A549 (cell line): ENCODE results near the gene RNF123. TPM values are rescaled to one million over a fixed set of nuclear protein-coding genes. Genes with fewer than 3 reads are reported as not detected.

ENCODE experiments used
- ATAC-seq, 2 experiments: fragments of 200-7000 bp in 1 of 2; fragments of >200 bp in 1 of 2; cut with Nextera tagmentation in 1 of 2; cut with Tn5 transposase in 1 of 2; 3 replicates each; pipeline versions ENCODE4 v1.8.0 to v1.9.1; 2018 to 2020; ENCODE audit warnings: mild to moderate bottlenecking in 1 of 2, moderate library complexity in 1 of 2
- CTCF ChIA-PET: fragments of 300-600 bp; sonication (Branson Sonifier 250); formaldehyde crosslinking; extraction: SDS; loops from one replicate; lab custom pipeline; 2021; ENCODE audit warnings: antibody characterized with exemption, inconsistent platforms; lab: Yijun Ruan, JAX
- POLR2A ChIA-PET: fragments of 350-600 bp; formaldehyde crosslinking; extraction: SDS; loops from one replicate; lab custom pipeline; 2021; ENCODE audit warnings: antibody characterized with exemption, inconsistent platforms; lab: Yijun Ruan, JAX
- DNase-seq, 2 experiments: peaks; one replicate each; pipeline versions ENCODE4 v3.0.0 to v3.0.0-alpha.2; 2011 to 2016; ENCODE audit warnings: low read depth in 1 of 2, low spot score in 1 of 2
- FAIRE-seq: peaks from 2 replicates; lab custom pipeline; 2011; peaks lifted over from hg19 to GRCh38; lab: Jason Lieb, UNC
- H3K27ac ChIP-seq, 2 experiments: fragments of >200 bp; sonication (Bioruptor Twin); formaldehyde crosslinking; 3 replicates each; pipeline ENCODE4 v1.5.1; 2016 to 2017
- H3K4me1 ChIP-seq: fragments of >200 bp; sonication (Bioruptor Twin); formaldehyde crosslinking; 3 replicates; pipeline ENCODE4 v1.6.1; 2016
- H3K4me2 ChIP-seq: fragments of >200 bp; sonication (Bioruptor Twin); formaldehyde crosslinking; 3 replicates; pipeline ENCODE4 v1.6.1; 2016
- H3K4me3 ChIP-seq: fragments of >200 bp; sonication (Bioruptor Twin); formaldehyde crosslinking; 3 replicates; pipeline ENCODE4 v1.5.1; 2016
- H3K9me3 ChIP-seq: fragments of >200 bp; sonication (Bioruptor Twin); formaldehyde crosslinking; 3 replicates; pipeline ENCODE4 v1.6.1; 2016
- ATOH8 ChIP-seq: fragments of 250-450 bp; sonication (Bioruptor Pico); IDR thresholded peaks from 2 replicates; pipeline ENCODE4 v1.5.0; 2020; ENCODE audit warnings: low read depth, mild to moderate bottlenecking, moderate library complexity
- BHLHE40 ChIP-seq: IDR thresholded peaks from 2 replicates; pipeline ENCODE4 v1.6.1; 2012; ENCODE audit warnings: low read depth, low read length, inconsistent platforms
- CBX8 ChIP-seq: fragments of 200-600 bp; sonication (generic); IDR thresholded peaks from 2 replicates; pipeline ENCODE4 v1.6.1; 2016
- CEBPB ChIP-seq, 2 experiments: fragments of >200 bp in 1 of 2; sonication (Bioruptor Twin) in 1 of 2; formaldehyde crosslinking in 1 of 2; IDR thresholded peaks; 2 replicates each; pipeline ENCODE4 v1.6.1; 2012 to 2016
- CHD2 ChIP-seq: fragments of 150-350 bp; IDR thresholded peaks from 2 replicates; pipeline ENCODE4 v1.6.1; 2014; ENCODE audit warnings: low read length; ENCODE audit not compliant: partially characterized antibody
- EHF ChIP-seq: fragments of 250-450 bp; sonication (Bioruptor Pico); IDR thresholded peaks from 2 replicates; pipeline ENCODE4 v1.5.0; 2020; ENCODE audit warnings: mild to moderate bottlenecking
- EHMT2 ChIP-seq: fragments of 200-600 bp; sonication (generic); IDR thresholded peaks from 2 replicates; pipeline ENCODE4 v1.6.1; 2016; ENCODE audit warnings: antibody characterized with exemption, low read depth, mild to moderate bottlenecking, moderate library complexity
- ELK1 ChIP-seq: fragments of 150-350 bp; IDR thresholded peaks from 2 replicates; pipeline ENCODE4 v1.6.1; 2014; ENCODE audit warnings: low read depth, mild to moderate bottlenecking, low read length
- FOSL2 ChIP-seq, 2 experiments: fragments of 450-650 bp in 1 of 2; fragments of >200 bp in 1 of 2; sonication (Bioruptor Twin) in 1 of 2; formaldehyde crosslinking; IDR thresholded peaks; 2 replicates each; pipeline versions ENCODE4 v1.5.0 to v1.6.1; 2016 to 2020; ENCODE audit warnings: mild to moderate bottlenecking in 1 of 2, moderate library complexity in 1 of 2
- FOXS1 ChIP-seq: fragments of 250-450 bp; sonication (Bioruptor Pico); IDR thresholded peaks from 2 replicates; pipeline ENCODE4 v1.5.0; 2020; ENCODE audit warnings: mild to moderate bottlenecking, moderate library complexity
- HDAC2 ChIP-seq: fragments of 200-600 bp; sonication (generic); IDR thresholded peaks from 2 replicates; pipeline ENCODE4 v1.6.1; 2016
- HEYL ChIP-seq: fragments of 250-450 bp; sonication (Bioruptor Pico); IDR thresholded peaks from 2 replicates; pipeline ENCODE4 v1.8.0; 2021; ENCODE audit warnings: mild to moderate bottlenecking, moderate library complexity
- HOXB13 ChIP-seq: fragments of 250-450 bp; sonication (Bioruptor Pico); IDR thresholded peaks from 2 replicates; pipeline ENCODE4 v1.5.0; 2020; ENCODE audit warnings: low read depth, mild to moderate bottlenecking, moderate library complexity
- HOXB5 ChIP-seq: fragments of 250-450 bp; sonication (Bioruptor Pico); IDR thresholded peaks from 2 replicates; pipeline ENCODE4 v1.5.0; 2020; ENCODE audit warnings: mild to moderate bottlenecking, moderate library complexity
- KDM1A ChIP-seq: fragments of 200-600 bp; sonication (generic); IDR thresholded peaks from 2 replicates; pipeline ENCODE4 v1.6.1; 2016; ENCODE audit warnings: low read depth, mild to moderate bottlenecking
- MAZ ChIP-seq: fragments of 150-350 bp; IDR thresholded peaks from 2 replicates; pipeline ENCODE4 v1.6.1; 2014; ENCODE audit warnings: antibody characterized with exemption, low read depth, low read length, borderline replicate concordance
- NPAS2 ChIP-seq: fragments of 250-450 bp; sonication (Bioruptor Pico); IDR thresholded peaks from 2 replicates; pipeline ENCODE4 v1.8.0; 2022; ENCODE audit warnings: mild to moderate bottlenecking, moderate library complexity, borderline replicate concordance
- NR3C1 ChIP-seq: fragments of >200 bp; sonication (Bioruptor Twin); formaldehyde crosslinking; IDR thresholded peaks from 3 replicates; pipeline ENCODE4 v1.6.1; 2017
- PHF8 ChIP-seq: fragments of 200-600 bp; sonication (generic); IDR thresholded peaks from 2 replicates; pipeline ENCODE4 v1.6.1; 2016; ENCODE audit warnings: low read depth, mild to moderate bottlenecking, antibody characterized with exemption, moderate library complexity, borderline replicate concordance
- POLR2A ChIP-seq: IDR thresholded peaks from 2 replicates; pipeline ENCODE4 v1.6.1; 2012; ENCODE audit warnings: mild to moderate bottlenecking, low read length
- POLR2AphosphoS2 ChIP-seq: conservative IDR thresholded peaks from 2 replicates; pipeline ENCODE4 v1.6.1; 2012; ENCODE audit warnings: low read length, improper control_type of control experiment, inconsistent platforms
- RAD21 ChIP-seq, 2 experiments: fragments of >200 bp in 1 of 2; sonication (Bioruptor Twin) in 1 of 2; formaldehyde crosslinking in 1 of 2; IDR thresholded peaks in 1 of 2; conservative IDR thresholded peaks in 1 of 2; 2 replicates in 1 of 2; 3 replicates in 1 of 2; pipeline ENCODE4 v1.6.1; 2012 to 2018; ENCODE audit warnings: inconsistent platforms in 1 of 2
- RARB ChIP-seq: fragments of 250-450 bp; sonication (Bioruptor Pico); IDR thresholded peaks from 2 replicates; pipeline ENCODE4 v1.8.0; 2021; ENCODE audit warnings: mild to moderate bottlenecking, moderate library complexity
- RNF2 ChIP-seq: fragments of 200-600 bp; sonication (generic); IDR thresholded peaks from 2 replicates; pipeline ENCODE4 v1.6.1; 2016; ENCODE audit warnings: low read depth, mild to moderate bottlenecking, antibody characterized with exemption, moderate library complexity, borderline replicate concordance
- SMC3 ChIP-seq: fragments of >200 bp; sonication (Bioruptor Twin); formaldehyde crosslinking; IDR thresholded peaks from 3 replicates; pipeline ENCODE4 v1.6.1; 2018; ENCODE audit warnings: inconsistent platforms
- TP53 ChIP-seq: fragments of 250-450 bp; sonication (Bioruptor Pico); IDR thresholded peaks from 2 replicates; pipeline ENCODE4 v1.5.0; 2021; ENCODE audit warnings: mild to moderate bottlenecking, moderate library complexity
- WGBS: methylation state at CpG from one replicate; pipeline ENCODE4 v1.1.6; 2017; ENCODE audit errors: missing lambda C conversion rate; 5-methylcytosine and 5-hydroxymethylcytosine counted together
- polyA plus RNA-seq, 4 experiments: library from polyadenylated mRNA; depleted of rRNA in 3 of 4; stranded (reverse); fragments of >200 nt; fragmentation: RNase III in 1 of 4; extraction: RNeasy Plus Mini Kit Qiagen cat#74134 plus additional on column Dnase treatment in 1 of 4; gene quantifications; 2 replicates in 3 of 4; 3 replicates in 1 of 4; pipeline ENCODE4 v1.2.3, GENCODE V29; 2011 to 2017
- TF ChIP-seq, protein P1 (sequence below): fragments of 250-450 bp; sonication (Bioruptor Pico); IDR thresholded peaks from 2 replicates; pipeline ENCODE4 v1.5.0; 2021; ENCODE audit warnings: mild to moderate bottlenecking, moderate library complexity, borderline replicate concordance

The RNF123 gene
- polyA plus RNA-seq, 2 of the 4 experiments (the other 2 are of a cell fraction), result 14.4 to 16.0 TPM

DNA sequence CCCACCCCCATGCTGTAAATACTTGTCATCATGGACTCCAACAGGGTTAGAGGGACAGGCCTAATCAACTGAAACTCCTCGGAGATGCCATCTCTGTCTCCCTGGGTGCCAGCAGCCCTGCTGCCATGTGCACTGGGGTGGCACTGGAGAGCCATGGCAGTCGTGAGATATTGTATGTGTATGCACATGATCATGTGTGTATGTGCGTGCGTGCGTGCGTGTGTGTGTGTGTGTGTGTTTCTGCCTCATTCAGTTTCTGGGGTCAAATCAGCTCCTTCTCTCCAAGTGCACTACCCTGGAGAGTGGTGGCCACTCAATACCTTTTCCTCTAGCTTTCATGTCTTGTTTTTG, 18.4 kb upstream of the RNF123 start:
- DNase-seq (no peak), FAIRE-seq (no peak), ATAC-seq (no peak)
- CTCF ChIA-PET, result interaction anchor here (0.6 to 5.4 kb wide), 32 partner anchors 8 to 1838 kb away, joined by 3 to 210 read pairs (median 4); partner anchors contain the start of gene BSN
- 70% methylated on average over 6 of the region's 6 CpGs for WGBS
- H3K27ac ChIP-seq, result no peak overlapping the region
- H3K9me3 ChIP-seq, result no peaks in the 10 kb centered on the region
- peaks cover 33% of the 10 kb centered on the region for H3K4me1 ChIP-seq
- H3K4me3 ChIP-seq, result no peak overlapping the region
- TF ChIP-seq CBX8, result no peak
- no peak for TF ChIP-seq EHMT2
- no peak for TF ChIP-seq CHD2
- no peak for TF ChIP-seq KDM1A
- no peak for TF ChIP-seq RARB
- no peak for TF ChIP-seq NPAS2 (CRISPR knock-in tag)
- TF ChIP-seq TP53 (CRISPR knock-in tag), result no peak
- TF ChIP-seq HEYL (CRISPR knock-in tag), result no peak
- no peak for TF ChIP-seq ATOH8 (CRISPR knock-in tag)
- no peak for TF ChIP-seq FOSL2 (IDR thresholded peaks at IDR 0.05)
- no peak for TF ChIP-seq FOSL2 (CRISPR knock-in tag; IDR thresholded peaks at IDR 0.05)
- no peak for TF ChIP-seq FOXS1 (CRISPR knock-in tag)
- TF ChIP-seq ELK1, result no peak
- TF ChIP-seq, protein P1, sequence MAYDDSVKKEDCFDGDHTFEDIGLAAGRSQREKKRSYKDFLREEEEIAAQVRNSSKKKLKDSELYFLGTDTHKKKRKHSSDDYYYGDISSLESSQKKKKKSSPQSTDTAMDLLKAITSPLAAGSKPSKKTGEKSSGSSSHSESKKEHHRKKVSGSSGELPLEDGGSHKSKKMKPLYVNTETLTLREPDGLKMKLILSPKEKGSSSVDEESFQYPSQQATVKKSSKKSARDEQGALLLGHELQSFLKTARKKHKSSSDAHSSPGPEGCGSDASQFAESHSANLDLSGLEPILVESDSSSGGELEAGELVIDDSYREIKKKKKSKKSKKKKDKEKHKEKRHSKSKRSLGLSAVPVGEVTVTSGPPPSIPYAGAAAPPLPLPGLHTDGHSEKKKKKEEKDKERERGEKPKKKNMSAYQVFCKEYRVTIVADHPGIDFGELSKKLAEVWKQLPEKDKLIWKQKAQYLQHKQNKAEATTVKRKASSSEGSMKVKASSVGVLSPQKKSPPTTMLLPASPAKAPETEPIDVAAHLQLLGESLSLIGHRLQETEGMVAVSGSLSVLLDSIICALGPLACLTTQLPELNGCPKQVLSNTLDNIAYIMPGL (CRISPR knock-in tag), result no peak
- TF ChIP-seq RAD21 (conservative IDR thresholded peaks at IDR 0.05 in 1 of 2, IDR thresholded peaks at IDR 0.05 in 1 of 2), result no peak
- no peak for TF ChIP-seq POLR2AphosphoS2
- TF ChIP-seq BHLHE40, result no peak
- no peak for TF ChIP-seq HOXB13 (CRISPR knock-in tag)
- no peak overlapping the region for H3K4me2 ChIP-seq
- POLR2A ChIA-PET, result interaction anchor here (1.4 kb wide), 1 partner anchor 131 kb away, joined by 14 read pairs; no protein-coding TSS in a partner anchor

- POLR2A ChIA-PET, result interaction anchor here (1.4 kb wide), 1 partner anchor 132 kb away, joined by 14 read pairs; no protein-coding TSS in a partner anchor
- WGBS, result 34% methylated on average over 10 of the region's 11 CpGs
- Histone ChIP-seq H3K27ac (no peak overlapping the region), H3K4me2 (peak overlapping the region; percentile 29; the same call in 1 of the 3 replicates), H3K4me1 (peaks cover 33% of the 10 kb centered on the region), H3K9me3 (no peaks in the 10 kb centered on the region), H3K4me3 (no peak overlapping the region)
- peak; percentile 65 to 71 for DNase-seq
- no peak for FAIRE-seq
- ATAC-seq, result peak; percentile 30 to 41; a peak in 5 of 6 replicates
- CTCF ChIA-PET, result interaction anchor here (0.5 to 5.4 kb wide), 50 partner anchors 8 to 1839 kb away, joined by 3 to 210 read pairs (median 4); partner anchors contain the start of gene BSN
- no peak for TF ChIP-seq NR3C1
- TF ChIP-seq ATOH8 (CRISPR knock-in tag), result no peak
- no peak for TF ChIP-seq RNF2
- TF ChIP-seq POLR2A, result no peak
- no peak for TF ChIP-seq HDAC2
- no peak for TF ChIP-seq EHF (CRISPR knock-in tag)
- no peak for TF ChIP-seq HOXB5 (CRISPR knock-in tag)
- TF ChIP-seq MAZ, result no peak
- TF ChIP-seq EHMT2, result no peak
- TF ChIP-seq, protein P1 (CRISPR knock-in tag), result no peak
- peak; percentile 86 for TF ChIP-seq SMC3
- TF ChIP-seq PHF8, result no peak
- no peak for TF ChIP-seq CHD2
- TF ChIP-seq RAD21 (conservative IDR thresholded peaks at IDR 0.05 in 1 of 2, IDR thresholded peaks at IDR 0.05 in 1 of 2), result peak; percentile 75 to 76
- TF ChIP-seq CEBPB (IDR thresholded peaks at IDR 0.05), result no peak
These were observed 17.8 kb upstream of the RNF123 start for GRCh38 chr3:49671291-49672288.
